GM23338 (cell line): ENCODE results near the gene AGTR1. TPM values are rescaled to one million over a fixed set of nuclear protein-coding genes. Genes with fewer than 3 reads are reported as not detected.

Experiments used
- ATAC-seq: fragments of 200-7000 bp; cut with Tn5 transposase; 3 replicates; pipeline ENCODE4 v1.9.1; 2020
- DNase-seq: peaks from one replicate; pipeline ENCODE4 v3.0.0-alpha.2; 2015; ENCODE audit warnings: low spot score
- H2AFZ ChIP-seq: fragments of 200-600 bp; sonication (generic); 2 replicates; pipeline ENCODE4 v1.8.0; 2016; ENCODE audit warnings: antibody characterized with exemption, mild to moderate bottlenecking, moderate library complexity
- H3F3A ChIP-seq: fragments of 200-600 bp; sonication (generic); replicated peaks from 2 replicates; pipeline ENCODE4 v1.8.0; 2017; ENCODE audit warnings: antibody characterized with exemption, mixed run types, low read depth
- H3K27ac ChIP-seq: fragments of 200-600 bp; sonication (generic); 2 replicates; pipeline ENCODE4 v1.6.1; 2016; ENCODE audit warnings: low read depth
- H3K27me3 ChIP-seq: fragments of 200-600 bp; sonication (generic); 2 replicates; pipeline ENCODE4 v1.8.0; 2016; ENCODE audit warnings: mild to moderate bottlenecking, mixed run types, moderate library complexity; ENCODE audit not compliant: insufficient read depth
- H3K36me3 ChIP-seq: fragments of 200-600 bp; sonication (generic); 2 replicates; pipeline ENCODE4 v1.8.0; 2016; ENCODE audit warnings: mild to moderate bottlenecking; ENCODE audit not compliant: insufficient read depth
- H3K4me1 ChIP-seq: fragments of 200-600 bp; sonication (generic); 2 replicates; pipeline ENCODE4 v1.8.0; 2016; ENCODE audit warnings: mild to moderate bottlenecking, moderate library complexity; ENCODE audit not compliant: insufficient read depth
- H3K4me2 ChIP-seq: fragments of 200-600 bp; sonication (generic); 2 replicates; pipeline ENCODE4 v1.7.1; 2017; ENCODE audit warnings: mixed run types
- H3K4me3 ChIP-seq: fragments of 200-600 bp; sonication (generic); 2 replicates; pipeline ENCODE4 v1.6.1; 2016; ENCODE audit warnings: mixed run types
- H3K79me2 ChIP-seq: fragments of 200-600 bp; sonication (generic); replicated peaks from 2 replicates; pipeline ENCODE4 v1.8.0; 2017; ENCODE audit warnings: mild to moderate bottlenecking; ENCODE audit not compliant: insufficient read depth
- H3K9me2 ChIP-seq: fragments of 200-600 bp; sonication (generic); 2 replicates; pipeline ENCODE4 v1.8.0; 2017; ENCODE audit not compliant: insufficient read depth
- H4K20me1 ChIP-seq: fragments of 200-600 bp; sonication (generic); replicated peaks from 2 replicates; pipeline ENCODE4 v1.8.0; 2017; ENCODE audit warnings: mild to moderate bottlenecking; ENCODE audit not compliant: insufficient read depth
- H3K27ac Mint-ChIP-seq: 2 replicates; pipeline ENCODE4 v1.8.0; 2020; ENCODE audit warnings: inconsistent platforms, mild to moderate bottlenecking, moderate library complexity, mixed read lengths
- H3K27me3 Mint-ChIP-seq: 3 replicates; pipeline ENCODE4 v1.8.0; 2022; ENCODE audit warnings: low read depth, mild to moderate bottlenecking, moderate library complexity, mixed read lengths, inconsistent platforms; ENCODE audit not compliant: insufficient read depth, poor library complexity
- H3K36me3 Mint-ChIP-seq: 3 replicates; pipeline ENCODE4 v1.8.0; 2021; ENCODE audit warnings: low read depth, mild to moderate bottlenecking, inconsistent platforms, moderate library complexity, mixed read lengths
- H3K4me1 Mint-ChIP-seq: 3 replicates; pipeline ENCODE4 v1.8.0; 2020; ENCODE audit warnings: mild to moderate bottlenecking, inconsistent platforms, mixed read lengths
- H3K4me3 Mint-ChIP-seq: 3 replicates; pipeline ENCODE4 v1.8.0; 2021; ENCODE audit warnings: moderate library complexity, mild to moderate bottlenecking, inconsistent platforms, mixed read lengths
- H3K9me3 Mint-ChIP-seq: 3 replicates; pipeline ENCODE4 v1.8.0; 2020; ENCODE audit warnings: moderate library complexity, mild to moderate bottlenecking, inconsistent platforms, mixed read lengths
- CREB1 ChIP-seq: fragments of 250-450 bp; sonication (Bioruptor Pico); IDR thresholded peaks from 2 replicates; pipeline ENCODE4 v1.5.0; 2020; ENCODE audit warnings: low read depth, mild to moderate bottlenecking, moderate library complexity
- EZH2 ChIP-seq: fragments of 200-600 bp; sonication (generic); IDR thresholded peaks from one replicate; pipeline ENCODE4 v1.8.0; 2017; ENCODE audit warnings: antibody characterized with exemption, mild to moderate bottlenecking, low read depth; ENCODE audit not compliant: unreplicated experiment
- EZH2phosphoT487 ChIP-seq: fragments of 200-600 bp; sonication (generic); IDR thresholded peaks from one replicate; pipeline ENCODE4 v1.8.1; 2018; ENCODE audit warnings: antibody characterized with exemption; ENCODE audit not compliant: unreplicated experiment
- POLR2AphosphoS5 ChIP-seq: IDR thresholded peaks from 2 replicates; pipeline ENCODE4 v1.6.1; 2016; ENCODE audit warnings: antibody characterized with exemption, low read depth
- ZNF114 ChIP-seq: fragments of 250-450 bp; sonication (Bioruptor Pico); IDR thresholded peaks from 2 replicates; pipeline ENCODE4 v1.5.0; 2020; ENCODE audit warnings: mild to moderate bottlenecking, moderate library complexity
- ZNF331 ChIP-seq: fragments of 250-450 bp; sonication (Bioruptor Pico); IDR thresholded peaks from 2 replicates; pipeline ENCODE4 v1.5.0; 2020; ENCODE audit warnings: low read depth, mild to moderate bottlenecking, moderate library complexity
- polyA plus RNA-seq: library from polyadenylated mRNA; unstranded; fragments of >200 nt; fragmentation: Nextera tagmentation; extraction: Ambion mirVana; gene quantifications from 2 replicates; pipeline ENCODE4 v1.2.1, GENCODE V29; 2016
- total RNA-seq: library from RNA; depleted of rRNA; stranded (reverse); fragments of >200 nt; shearing (Covaris generic); gene quantifications from 2 replicates; pipeline ENCODE4 v1.2.3, GENCODE V29; 2014
- TF ChIP-seq, protein P1 (sequence below): fragments of 250-450 bp; sonication (Bioruptor Pico); IDR thresholded peaks from 2 replicates; pipeline ENCODE4 v1.5.0; 2020; ENCODE audit warnings: mild to moderate bottlenecking, moderate library complexity
- TF ChIP-seq, protein P2 (sequence below): IDR thresholded peaks from 2 replicates; pipeline ENCODE4 v1.6.1; 2016; ENCODE audit warnings: antibody characterized with exemption

Gene AGTR1
- total and polyA plus RNA-seq, 2 experiments from 2014 or later: 0.16 TPM; not detected in 1

DNA sequence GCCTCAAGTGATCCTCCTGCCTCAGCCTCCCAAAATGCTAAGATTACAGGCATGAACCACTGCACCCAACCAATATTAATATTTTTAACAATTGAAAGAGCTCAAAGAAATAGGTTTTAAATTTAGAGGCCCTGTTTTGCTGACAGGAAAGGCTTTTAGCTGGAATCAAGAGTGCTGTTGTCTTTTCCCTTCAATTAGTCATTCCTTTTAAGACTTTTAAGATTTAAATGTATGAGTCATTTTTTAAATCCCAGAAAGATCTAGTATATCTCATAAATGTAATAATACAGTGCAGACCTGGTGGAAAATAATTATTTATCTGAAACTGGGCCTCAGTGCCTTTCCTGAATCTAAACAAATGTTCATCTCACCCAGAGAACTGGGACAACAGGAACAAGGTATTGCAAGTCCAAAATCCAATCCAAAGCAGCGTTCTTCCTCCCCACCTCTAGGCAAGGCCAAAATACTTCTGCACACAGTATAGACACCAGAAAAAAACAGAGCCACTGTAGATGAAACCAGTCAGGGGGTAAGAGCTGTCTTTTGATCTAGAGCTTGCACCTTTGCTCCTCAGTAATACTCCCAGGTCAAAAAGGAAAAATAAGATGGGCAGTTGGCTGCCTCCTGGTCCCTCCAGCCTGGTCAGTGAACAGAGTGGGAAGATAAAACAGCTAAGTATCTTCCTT lies 14.4 kb downstream of the AGTR1 start:
- Histone ChIP-seq H2AFZ (no peak overlapping the region), H3K4me3 (no peak overlapping the region), H3K27me3 (no peaks in the 10 kb centered on the region), H3K27ac (no peak overlapping the region), H4K20me1 (no peaks in the 10 kb centered on the region), H3K4me2 (no peak overlapping the region), H3F3A (no peaks in the 10 kb centered on the region), H3K36me3 (no peaks in the 10 kb centered on the region), H3K79me2 (no peaks in the 10 kb centered on the region), H3K9me2 (no peaks in the 10 kb centered on the region), H3K4me1 (no peaks in the 10 kb centered on the region)
- Mint-ChIP-seq H3K27ac (no peak overlapping the region), H3K4me1 (peaks cover 5% of the 10 kb centered on the region; the same call in 2 of the 3 replicates), H3K36me3 (no peaks in the 10 kb centered on the region), H3K4me3 (no peak overlapping the region), H3K9me3 (no peaks in the 10 kb centered on the region), H3K27me3 (no peaks in the 10 kb centered on the region)
- DNase-seq: no peak
- TF ChIP-seq, protein P1, sequence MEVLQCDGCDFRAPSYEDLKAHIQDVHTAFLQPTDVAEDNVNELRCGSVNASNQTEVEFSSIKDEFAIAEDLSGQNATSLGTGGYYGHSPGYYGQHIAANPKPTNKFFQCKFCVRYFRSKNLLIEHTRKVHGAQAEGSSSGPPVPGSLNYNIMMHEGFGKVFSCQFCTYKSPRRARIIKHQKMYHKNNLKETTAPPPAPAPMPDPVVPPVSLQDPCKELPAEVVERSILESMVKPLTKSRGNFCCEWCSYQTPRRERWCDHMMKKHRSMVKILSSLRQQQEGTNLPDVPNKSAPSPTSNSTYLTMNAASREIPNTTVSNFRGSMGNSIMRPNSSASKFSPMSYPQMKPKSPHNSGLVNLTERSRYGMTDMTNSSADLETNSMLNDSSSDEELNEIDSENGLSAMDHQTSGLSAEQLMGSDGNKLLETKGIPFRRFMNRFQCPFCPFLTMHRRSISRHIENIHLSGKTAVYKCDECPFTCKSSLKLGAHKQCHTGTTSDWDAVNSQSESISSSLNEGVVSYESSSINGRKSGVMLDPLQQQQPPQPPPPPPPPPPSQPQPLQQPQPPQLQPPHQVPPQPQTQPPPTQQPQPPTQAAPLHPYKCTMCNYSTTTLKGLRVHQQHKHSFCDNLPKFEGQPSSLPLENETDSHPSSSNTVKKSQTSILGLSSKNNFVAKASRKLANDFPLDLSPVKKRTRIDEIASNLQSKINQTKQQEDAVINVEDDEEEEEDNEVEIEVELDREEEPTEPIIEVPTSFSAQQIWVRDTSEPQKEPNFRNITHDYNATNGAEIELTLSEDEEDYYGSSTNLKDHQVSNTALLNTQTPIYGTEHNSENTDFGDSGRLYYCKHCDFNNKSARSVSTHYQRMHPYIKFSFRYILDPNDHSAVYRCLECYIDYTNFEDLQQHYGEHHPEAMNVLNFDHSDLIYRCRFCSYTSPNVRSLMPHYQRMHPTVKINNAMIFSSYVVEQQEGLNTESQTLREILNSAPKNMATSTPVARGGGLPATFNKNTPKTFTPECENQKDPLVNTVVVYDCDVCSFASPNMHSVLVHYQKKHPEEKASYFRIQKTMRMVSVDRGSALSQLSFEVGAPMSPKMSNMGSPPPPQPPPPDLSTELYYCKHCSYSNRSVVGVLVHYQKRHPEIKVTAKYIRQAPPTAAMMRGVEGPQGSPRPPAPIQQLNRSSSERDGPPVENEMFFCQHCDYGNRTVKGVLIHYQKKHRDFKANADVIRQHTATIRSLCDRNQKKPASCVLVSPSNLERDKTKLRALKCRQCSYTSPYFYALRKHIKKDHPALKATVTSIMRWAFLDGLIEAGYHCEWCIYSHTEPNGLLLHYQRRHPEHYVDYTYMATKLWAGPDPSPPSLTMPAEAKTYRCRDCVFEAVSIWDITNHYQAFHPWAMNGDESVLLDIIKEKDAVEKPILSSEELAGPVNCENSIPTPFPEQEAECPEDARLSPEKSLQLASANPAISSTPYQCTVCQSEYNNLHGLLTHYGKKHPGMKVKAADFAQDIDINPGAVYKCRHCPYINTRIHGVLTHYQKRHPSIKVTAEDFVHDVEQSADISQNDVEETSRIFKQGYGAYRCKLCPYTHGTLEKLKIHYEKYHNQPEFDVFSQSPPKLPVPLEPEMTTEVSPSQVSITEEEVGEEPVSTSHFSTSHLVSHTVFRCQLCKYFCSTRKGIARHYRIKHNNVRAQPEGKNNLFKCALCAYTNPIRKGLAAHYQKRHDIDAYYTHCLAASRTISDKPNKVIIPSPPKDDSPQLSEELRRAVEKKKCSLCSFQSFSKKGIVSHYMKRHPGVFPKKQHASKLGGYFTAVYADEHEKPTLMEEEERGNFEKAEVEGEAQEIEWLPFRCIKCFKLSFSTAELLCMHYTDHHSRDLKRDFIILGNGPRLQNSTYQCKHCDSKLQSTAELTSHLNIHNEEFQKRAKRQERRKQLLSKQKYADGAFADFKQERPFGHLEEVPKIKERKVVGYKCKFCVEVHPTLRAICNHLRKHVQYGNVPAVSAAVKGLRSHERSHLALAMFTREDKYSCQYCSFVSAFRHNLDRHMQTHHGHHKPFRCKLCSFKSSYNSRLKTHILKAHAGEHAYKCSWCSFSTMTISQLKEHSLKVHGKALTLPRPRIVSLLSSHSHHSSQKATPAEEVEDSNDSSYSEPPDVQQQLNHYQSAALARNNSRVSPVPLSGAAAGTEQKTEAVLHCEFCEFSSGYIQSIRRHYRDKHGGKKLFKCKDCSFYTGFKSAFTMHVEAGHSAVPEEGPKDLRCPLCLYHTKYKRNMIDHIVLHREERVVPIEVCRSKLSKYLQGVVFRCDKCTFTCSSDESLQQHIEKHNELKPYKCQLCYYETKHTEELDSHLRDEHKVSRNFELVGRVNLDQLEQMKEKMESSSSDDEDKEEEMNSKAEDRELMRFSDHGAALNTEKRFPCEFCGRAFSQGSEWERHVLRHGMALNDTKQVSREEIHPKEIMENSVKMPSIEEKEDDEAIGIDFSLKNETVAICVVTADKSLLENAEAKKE (CRISPR knock-in tag): no peak
- no peak for TF ChIP-seq ZNF114 (CRISPR knock-in tag)
- ATAC-seq: no peak

DNA sequence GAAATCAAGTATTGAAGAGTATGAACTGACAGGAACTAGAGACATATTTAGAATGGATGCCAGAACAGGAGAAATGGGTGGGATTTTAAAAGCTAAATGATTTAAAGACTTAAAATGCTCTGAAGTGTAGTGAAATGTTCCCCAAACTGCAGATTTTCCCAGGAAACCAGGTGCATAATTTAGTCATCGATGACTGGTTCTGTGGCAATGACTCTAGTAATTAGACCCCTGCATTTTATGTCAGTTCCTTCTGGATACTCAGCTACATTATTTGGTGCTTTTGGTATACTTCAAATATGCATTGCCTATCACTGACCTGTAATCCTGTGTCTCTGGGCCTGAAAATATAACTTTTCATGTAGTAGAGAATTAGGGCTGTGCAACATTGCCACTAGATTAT lies 16.8 kb downstream of the AGTR1 start:
- Histone ChIP-seq H3K4me2 (no peak overlapping the region), H2AFZ (no peak overlapping the region), H3F3A (no peaks in the 10 kb centered on the region), H4K20me1 (no peaks in the 10 kb centered on the region), H3K4me3 (no peak overlapping the region), H3K4me1 (no peaks in the 10 kb centered on the region), H3K36me3 (no peaks in the 10 kb centered on the region), H3K79me2 (no peaks in the 10 kb centered on the region), H3K27me3 (no peaks in the 10 kb centered on the region), H3K27ac (no peak overlapping the region), H3K9me2 (no peaks in the 10 kb centered on the region)
- H3K4me1 Mint-ChIP-seq: peaks cover 8% of the 10 kb centered on the region; the same call in 2 of the 3 replicates
- no peaks in the 10 kb centered on the region for H3K27me3 Mint-ChIP-seq
- H3K9me3 Mint-ChIP-seq: no peaks in the 10 kb centered on the region
- H3K27ac Mint-ChIP-seq: no peak overlapping the region
- TF ChIP-seq EZH2phosphoT487 (no peak), CREB1 (CRISPR knock-in tag) (no peak), POLR2AphosphoS5 (no peak), ZNF331 (CRISPR knock-in tag) (no peak), EZH2 (no peak)
- TF ChIP-seq, protein P2, sequence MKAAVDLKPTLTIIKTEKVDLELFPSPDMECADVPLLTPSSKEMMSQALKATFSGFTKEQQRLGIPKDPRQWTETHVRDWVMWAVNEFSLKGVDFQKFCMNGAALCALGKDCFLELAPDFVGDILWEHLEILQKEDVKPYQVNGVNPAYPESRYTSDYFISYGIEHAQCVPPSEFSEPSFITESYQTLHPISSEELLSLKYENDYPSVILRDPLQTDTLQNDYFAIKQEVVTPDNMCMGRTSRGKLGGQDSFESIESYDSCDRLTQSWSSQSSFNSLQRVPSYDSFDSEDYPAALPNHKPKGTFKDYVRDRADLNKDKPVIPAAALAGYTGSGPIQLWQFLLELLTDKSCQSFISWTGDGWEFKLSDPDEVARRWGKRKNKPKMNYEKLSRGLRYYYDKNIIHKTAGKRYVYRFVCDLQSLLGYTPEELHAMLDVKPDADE: no peak
- no peak for ATAC-seq
- no peak overlapping the region for H3K4me3 Mint-ChIP-seq
- no peaks in the 10 kb centered on the region for H3K36me3 Mint-ChIP-seq
- no peak for DNase-seq
